Neural progenitor cell (in vitro differentiated cells): Measurements from ENCODE around the gene ARHGEF26. TPM values are rescaled to one million over a fixed set of nuclear protein-coding genes. Genes with fewer than 3 reads are reported as not detected.

Experiments used
- DNase-seq: peaks from one replicate; pipeline ENCODE4 v3.0.0-alpha.2; 2016; ENCODE audit warnings: low spot score
- H2AFZ ChIP-seq: fragments of 200-600 bp; sonication (generic); replicated peaks from 2 replicates; pipeline ENCODE4 v1.6.1; 2016; ENCODE audit warnings: antibody characterized with exemption
- H3F3A ChIP-seq: fragments of 200-600 bp; sonication (generic); 2 replicates; pipeline ENCODE4 v1.6.1; 2016; ENCODE audit warnings: antibody characterized with exemption, low read depth
- H3K27ac ChIP-seq: fragments of 200-600 bp; sonication (generic); 2 replicates; pipeline ENCODE4 v1.5.1; 2016; ENCODE audit warnings: mild to moderate bottlenecking
- H3K27me3 ChIP-seq: fragments of 200-600 bp; sonication (generic); 2 replicates; pipeline ENCODE4 v1.6.1; 2016; ENCODE audit warnings: mild to moderate bottlenecking, moderate library complexity
- H3K36me3 ChIP-seq: fragments of 200-600 bp; sonication (generic); 2 replicates; pipeline ENCODE4 v1.5.1; 2016
- H3K4me1 ChIP-seq: fragments of 200-600 bp; sonication (generic); 2 replicates; pipeline ENCODE4 v1.6.1; 2016; ENCODE audit warnings: mixed run types
- H3K4me2 ChIP-seq: fragments of 200-600 bp; sonication (generic); 2 replicates; pipeline ENCODE4 v1.6.1; 2016
- H3K4me3 ChIP-seq: fragments of 200-600 bp; sonication (generic); 2 replicates; pipeline ENCODE4 v1.5.1; 2016
- H3K79me2 ChIP-seq: fragments of 200-600 bp; sonication (generic); 2 replicates; pipeline ENCODE4 v1.6.1; 2016; ENCODE audit warnings: low read depth
- H3K9ac ChIP-seq: fragments of 200-600 bp; sonication (generic); 2 replicates; pipeline ENCODE4 v1.6.1; 2016
- H3K9me3 ChIP-seq: fragments of 200-600 bp; sonication (generic); 2 replicates; pipeline ENCODE4 v1.5.1; 2016; ENCODE audit warnings: low read depth
- H4K20me1 ChIP-seq: fragments of 200-600 bp; sonication (generic); 2 replicates; pipeline ENCODE4 v1.6.1; 2016; ENCODE audit warnings: low read depth
- H3K27ac Mint-ChIP-seq: 3 replicates; pipeline ENCODE4 v1.8.0; 2021; ENCODE audit warnings: mixed read lengths
- H3K27me3 Mint-ChIP-seq: 2 replicates; pipeline ENCODE4 v1.8.0; 2022; ENCODE audit warnings: low read depth, mild to moderate bottlenecking, inconsistent platforms, moderate library complexity, mixed read lengths; ENCODE audit not compliant: insufficient read depth
- H3K36me3 Mint-ChIP-seq: 3 replicates; pipeline ENCODE4 v1.8.0; 2021; ENCODE audit warnings: mixed read lengths
- H3K4me1 Mint-ChIP-seq: 3 replicates; pipeline ENCODE4 v1.8.0; 2021; ENCODE audit warnings: mixed read lengths
- H3K4me3 Mint-ChIP-seq: 3 replicates; pipeline ENCODE4 v1.8.0; 2021; ENCODE audit warnings: mild to moderate bottlenecking, moderate library complexity, mixed read lengths
- H3K9me3 Mint-ChIP-seq: 3 replicates; pipeline ENCODE4 v1.8.0; 2020; ENCODE audit warnings: mixed read lengths
- EZH2 ChIP-seq: fragments of 200-600 bp; sonication (generic); IDR thresholded peaks from 2 replicates; pipeline ENCODE4 v1.6.1; 2017; ENCODE audit warnings: antibody characterized with exemption, mild to moderate bottlenecking, moderate library complexity
- EZH2phosphoT487 ChIP-seq: fragments of 200-600 bp; sonication (generic); IDR thresholded peaks from 2 replicates; pipeline ENCODE4 v1.6.1; 2017; ENCODE audit warnings: antibody characterized with exemption
- total RNA-seq: library from RNA; depleted of rRNA; stranded (reverse); fragments of >200 nt; gene quantifications from 2 replicates; pipeline ENCODE4 v1.2.3, GENCODE V29; 2015; ENCODE audit warnings: low replicate concordance
- TF ChIP-seq, protein P1 (sequence below): fragments of 200-600 bp; sonication (generic); IDR thresholded peaks from 2 replicates; pipeline ENCODE4 v1.5.1; 2017; ENCODE audit warnings: antibody characterized with exemption, mild to moderate bottlenecking

Gene ARHGEF26
- total RNA-seq, 1 donor from 2014 or later, result 14.0 TPM

- Mint-ChIP-seq H3K36me3 (no peaks in the 10 kb centered on the region), H3K27me3 (no peaks in the 10 kb centered on the region), H3K4me1 (peaks cover 2% of the 10 kb centered on the region), H3K27ac (no peak overlapping the region), H3K4me3 (no peak overlapping the region), H3K9me3 (peaks cover 2% of the 10 kb centered on the region)
- no peak overlapping the region for H3K27ac ChIP-seq
- no peaks in the 10 kb centered on the region for H4K20me1 ChIP-seq
- no peaks in the 10 kb centered on the region for H3K9me3 ChIP-seq
- H3K9ac ChIP-seq, result no peak overlapping the region
- TF ChIP-seq EZH2phosphoT487 (no peak), EZH2 (no peak)
- TF ChIP-seq, protein P1, sequence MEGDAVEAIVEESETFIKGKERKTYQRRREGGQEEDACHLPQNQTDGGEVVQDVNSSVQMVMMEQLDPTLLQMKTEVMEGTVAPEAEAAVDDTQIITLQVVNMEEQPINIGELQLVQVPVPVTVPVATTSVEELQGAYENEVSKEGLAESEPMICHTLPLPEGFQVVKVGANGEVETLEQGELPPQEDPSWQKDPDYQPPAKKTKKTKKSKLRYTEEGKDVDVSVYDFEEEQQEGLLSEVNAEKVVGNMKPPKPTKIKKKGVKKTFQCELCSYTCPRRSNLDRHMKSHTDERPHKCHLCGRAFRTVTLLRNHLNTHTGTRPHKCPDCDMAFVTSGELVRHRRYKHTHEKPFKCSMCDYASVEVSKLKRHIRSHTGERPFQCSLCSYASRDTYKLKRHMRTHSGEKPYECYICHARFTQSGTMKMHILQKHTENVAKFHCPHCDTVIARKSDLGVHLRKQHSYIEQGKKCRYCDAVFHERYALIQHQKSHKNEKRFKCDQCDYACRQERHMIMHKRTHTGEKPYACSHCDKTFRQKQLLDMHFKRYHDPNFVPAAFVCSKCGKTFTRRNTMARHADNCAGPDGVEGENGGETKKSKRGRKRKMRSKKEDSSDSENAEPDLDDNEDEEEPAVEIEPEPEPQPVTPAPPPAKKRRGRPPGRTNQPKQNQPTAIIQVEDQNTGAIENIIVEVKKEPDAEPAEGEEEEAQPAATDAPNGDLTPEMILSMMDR, result no peak
- no peak overlapping the region for H2AFZ ChIP-seq
- no peaks in the 10 kb centered on the region for H3K36me3 ChIP-seq
- no peak for DNase-seq
- H3K4me1 ChIP-seq, result peaks cover 25% of the 10 kb centered on the region
- H3K79me2 ChIP-seq, result no peaks in the 10 kb centered on the region
- H3K27me3 ChIP-seq, result no peaks in the 10 kb centered on the region
- H3K4me3 ChIP-seq, result no peak overlapping the region
- H3F3A ChIP-seq, result no peaks in the 10 kb centered on the region
- H3K4me2 ChIP-seq, result no peak overlapping the region
These were observed 53.9 kb downstream of the ARHGEF26 start for GRCh38 chr3:154175041-154175440.

- no peak for DNase-seq
- no peak overlapping the region for H3K4me3 Mint-ChIP-seq
- Histone ChIP-seq H3K36me3 (no peaks in the 10 kb centered on the region), H3K27me3 (no peaks in the 10 kb centered on the region), H3F3A (no peaks in the 10 kb centered on the region), H3K9ac (no peak overlapping the region), H3K27ac (no peak overlapping the region), H2AFZ (no peak overlapping the region), H3K4me1 (peaks cover 31% of the 10 kb centered on the region), H3K9me3 (no peaks in the 10 kb centered on the region), H3K79me2 (no peaks in the 10 kb centered on the region), H3K4me2 (no peak overlapping the region), H4K20me1 (no peaks in the 10 kb centered on the region), H3K4me3 (no peak overlapping the region)
- peaks cover 8% of the 10 kb centered on the region for H3K4me1 Mint-ChIP-seq
- TF ChIP-seq EZH2phosphoT487, result no peak
- no peak for TF ChIP-seq EZH2
- TF ChIP-seq, protein P1, result no peak
- no peak overlapping the region for H3K27ac Mint-ChIP-seq
- no peaks in the 10 kb centered on the region for H3K36me3 Mint-ChIP-seq
- H3K9me3 Mint-ChIP-seq, result peaks cover 2% of the 10 kb centered on the region
- no peaks in the 10 kb centered on the region for H3K27me3 Mint-ChIP-seq
These were observed 54.8 kb downstream of the ARHGEF26 start for GRCh38 chr3:154176036-154176435.

- H3K27me3 ChIP-seq, result no peaks in the 10 kb centered on the region
- no peak overlapping the region for H3K4me3 ChIP-seq
- H4K20me1 ChIP-seq, result no peaks in the 10 kb centered on the region
- peaks cover 13% of the 10 kb centered on the region for H3K4me1 Mint-ChIP-seq
- TF ChIP-seq, protein P1, result no peak
- TF ChIP-seq EZH2phosphoT487 (no peak), EZH2 (no peak)
- H3F3A ChIP-seq, result no peaks in the 10 kb centered on the region
- H3K9ac ChIP-seq, result no peak overlapping the region
- no peaks in the 10 kb centered on the region for H3K79me2 ChIP-seq
- peak; percentile 55 for DNase-seq
- H3K36me3 ChIP-seq, result no peaks in the 10 kb centered on the region
- H3K27me3 Mint-ChIP-seq, result no peaks in the 10 kb centered on the region
- no peak overlapping the region for H3K4me2 ChIP-seq
- no peak overlapping the region for H3K27ac ChIP-seq
- H3K9me3 ChIP-seq, result no peaks in the 10 kb centered on the region
- H3K4me1 ChIP-seq, result peaks cover 38% of the 10 kb centered on the region
- no peaks in the 10 kb centered on the region for H3K36me3 Mint-ChIP-seq
- H3K9me3 Mint-ChIP-seq, result peaks cover 2% of the 10 kb centered on the region
- H2AFZ ChIP-seq, result no peak overlapping the region
- H3K4me3 Mint-ChIP-seq, result no peak overlapping the region
- peak overlapping the region; percentile 29 for H3K27ac Mint-ChIP-seq
These were observed 56.2 kb downstream of the ARHGEF26 start for GRCh38 chr3:154177406-154177805.
